Neural cell (in vitro differentiated cells): ENCODE data around the gene UMPS. TPM values are rescaled to one million over a fixed set of nuclear protein-coding genes. Genes with fewer than 3 reads are reported as not detected.

Experiments used
- H2AFZ ChIP-seq: fragments of 200-600, 300-800 bp; sonication (generic), shearing (Covaris generic); 2 replicates; pipeline ENCODE4 v1.6.0; 2014; ENCODE audit warnings: low read depth, mild to moderate bottlenecking, antibody characterized with exemption, low read length, moderate library complexity
- H3F3A ChIP-seq: fragments of 200-600 bp; shearing (Covaris generic); 2 replicates; pipeline ENCODE4 v1.6.1; 2016; ENCODE audit warnings: mild to moderate bottlenecking, moderate library complexity, mixed read lengths, antibody characterized with exemption, low read length; ENCODE audit not compliant: insufficient read depth, poor library complexity, severe bottlenecking
- H3K27ac ChIP-seq: fragments of 200-600, 300-800 bp; sonication (generic), shearing (Covaris generic); 2 replicates; pipeline ENCODE4 v1.5.1; 2014; ENCODE audit warnings: mild to moderate bottlenecking, low read length, moderate library complexity
- H3K27me3 ChIP-seq: fragments of 300-800, 200-600 bp; sonication (generic), shearing (Covaris generic); 2 replicates; pipeline ENCODE4 v1.6.0; 2014; ENCODE audit warnings: mild to moderate bottlenecking, low read depth, low read length, moderate library complexity; ENCODE audit not compliant: insufficient read depth
- H3K36me3 ChIP-seq: fragments of 300-800, 200-600 bp; sonication (generic), shearing (Covaris generic); 2 replicates; pipeline ENCODE4 v1.5.1; 2014; ENCODE audit warnings: mild to moderate bottlenecking, antibody characterized with exemption, low read length, moderate library complexity; ENCODE audit not compliant: insufficient read depth
- H3K4me2 ChIP-seq: fragments of 300-800, 200-600 bp; sonication (generic), shearing (Covaris generic); 2 replicates; pipeline ENCODE4 v1.6.0; 2014; ENCODE audit warnings: mild to moderate bottlenecking, low read length
- H3K4me3 ChIP-seq: fragments of 300-800, 200-600 bp; sonication (generic), shearing (Covaris generic); 2 replicates; pipeline ENCODE4 v1.5.1; 2014; ENCODE audit warnings: mild to moderate bottlenecking, low read length, moderate library complexity
- H3K79me2 ChIP-seq: fragments of 200-600 bp; shearing (Covaris generic); replicated peaks from 2 replicates; pipeline ENCODE4 v1.6.0; 2014; ENCODE audit warnings: mild to moderate bottlenecking, low read length, moderate library complexity; ENCODE audit not compliant: insufficient read depth
- H3K9ac ChIP-seq: fragments of 300-800, 200-600 bp; sonication (generic), shearing (Covaris generic); 2 replicates; pipeline ENCODE4 v1.6.1; 2016; ENCODE audit warnings: mild to moderate bottlenecking, low read length, mixed read lengths
- H3K9me2 ChIP-seq: fragments of 200-600 bp; shearing (Covaris generic); 2 replicates; pipeline ENCODE4 v1.6.1; 2016; ENCODE audit warnings: mild to moderate bottlenecking, low read length, mixed read lengths; ENCODE audit not compliant: insufficient read depth
- H3K9me3 ChIP-seq: fragments of 200-600, 300-800 bp; sonication (generic), shearing (Covaris generic); 2 replicates; pipeline ENCODE4 v1.6.1; 2016; ENCODE audit warnings: mild to moderate bottlenecking, mixed run types, low read length, moderate library complexity, mixed read lengths
- H4K20me1 ChIP-seq: fragments of 200-600 bp; shearing (Covaris generic); 2 replicates; pipeline ENCODE4 v1.6.1; 2016; ENCODE audit warnings: mild to moderate bottlenecking, mixed run types; ENCODE audit not compliant: insufficient read depth
- EP300 ChIP-seq: fragments of 450-650 bp; conservative IDR thresholded peaks from 2 replicates; pipeline ENCODE4 v1.6.1; 2014; ENCODE audit warnings: antibody characterized with exemption, mild to moderate bottlenecking, moderate library complexity; ENCODE audit not compliant: poor library complexity, severe bottlenecking
- EZH2 ChIP-seq: fragments of 200-600, 300-800 bp; shearing (Covaris generic), sonication (generic); IDR thresholded peaks from 2 replicates; pipeline ENCODE4 v1.6.1; 2014; ENCODE audit warnings: antibody characterized with exemption, low read length, borderline replicate concordance, mild to moderate bottlenecking; ENCODE audit not compliant: insufficient read depth, poor library complexity, severe bottlenecking
- MXI1 ChIP-seq: fragments of 450-650 bp; conservative IDR thresholded peaks from 2 replicates; pipeline ENCODE4 v1.6.1; 2014; ENCODE audit warnings: antibody characterized with exemption, mild to moderate bottlenecking; ENCODE audit not compliant: poor library complexity, severe bottlenecking
- POLR2AphosphoS5 ChIP-seq: IDR thresholded peaks from 2 replicates; pipeline ENCODE4 v1.6.1; 2012
- RAD21 ChIP-seq: fragments of 450-650 bp; conservative IDR thresholded peaks from 2 replicates; pipeline ENCODE4 v1.6.1; 2014; ENCODE audit warnings: antibody characterized with exemption, mild to moderate bottlenecking, moderate library complexity
- SMC3 ChIP-seq: fragments of 450-650 bp; conservative IDR thresholded peaks from 2 replicates; pipeline ENCODE4 v1.6.1; 2014; ENCODE audit warnings: antibody characterized with exemption, mild to moderate bottlenecking, moderate library complexity; ENCODE audit not compliant: poor library complexity
- TAF1 ChIP-seq: IDR thresholded peaks from 2 replicates; pipeline ENCODE4 v1.6.1; 2012; ENCODE audit warnings: low read depth
- polyA plus RNA-seq: library from polyadenylated mRNA; depleted of rRNA; stranded (reverse); fragments of >200 nt; gene quantifications from 2 replicates; pipeline ENCODE4 v1.2.3, GENCODE V29; 2014
- TF ChIP-seq, protein P1 (sequence below): fragments of 450-650 bp; IDR thresholded peaks from 2 replicates; pipeline ENCODE4 v1.5.1; 2014; ENCODE audit warnings: antibody characterized with exemption, mild to moderate bottlenecking, moderate library complexity; ENCODE audit not compliant: poor library complexity, severe bottlenecking
- TF ChIP-seq, protein P2 (sequence below): IDR thresholded peaks from 2 replicates; pipeline ENCODE4 v1.6.1; 2012; ENCODE audit warnings: borderline replicate concordance

Gene UMPS
- polyA plus RNA-seq, 1 donor from 2014 or later = 22.5 TPM

DNA sequence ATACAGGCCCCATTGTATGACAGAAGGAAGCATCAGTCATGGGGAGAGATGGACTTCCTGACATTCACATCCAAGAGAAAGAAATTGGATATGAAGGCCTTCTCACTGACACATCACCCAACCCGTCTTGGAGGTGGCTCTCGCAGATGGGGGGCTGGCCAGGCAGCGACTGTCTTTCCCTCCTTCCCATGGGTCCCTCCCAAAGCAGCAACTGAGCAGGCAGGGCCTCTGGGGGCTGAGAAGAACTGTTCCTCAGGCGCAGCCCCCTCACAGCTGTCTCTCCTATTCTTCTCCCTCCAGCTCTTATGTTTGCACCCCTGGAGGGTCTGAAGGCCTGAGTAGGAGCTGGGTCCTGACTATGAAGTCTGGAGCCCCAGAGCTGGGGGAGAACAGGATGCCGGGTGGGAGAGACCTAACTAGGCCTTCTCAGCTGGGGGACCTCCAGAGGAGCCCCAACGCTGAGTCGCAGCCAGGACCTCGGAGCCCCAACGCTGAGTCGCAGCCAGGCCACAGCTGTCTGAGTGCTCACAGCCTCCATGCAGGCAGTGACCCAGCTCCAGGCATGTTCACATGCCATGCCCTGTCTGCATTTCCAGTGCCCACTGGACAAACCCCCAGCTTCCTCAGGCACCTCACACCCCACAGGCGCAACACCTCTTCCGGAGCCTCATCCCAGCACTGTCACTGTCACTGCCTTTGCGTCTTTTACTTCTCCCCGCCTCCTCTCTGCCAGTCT, 29.6 kb downstream of the UMPS start:
- H3K9ac ChIP-seq = no peak overlapping the region
- no peaks in the 10 kb centered on the region for H3K27me3 ChIP-seq
- H2AFZ ChIP-seq = no peak overlapping the region
- H4K20me1 ChIP-seq = no peaks in the 10 kb centered on the region
- no peaks in the 10 kb centered on the region for H3K79me2 ChIP-seq
- TF ChIP-seq TAF1 (no peak), EP300 (no peak)
- no peaks in the 10 kb centered on the region for H3K9me3 ChIP-seq
- no peaks in the 10 kb centered on the region for H3F3A ChIP-seq
- no peaks in the 10 kb centered on the region for H3K36me3 ChIP-seq
- no peak overlapping the region for H3K4me2 ChIP-seq
- no peak overlapping the region for H3K27ac ChIP-seq
- H3K9me2 ChIP-seq = no peaks in the 10 kb centered on the region
- no peak overlapping the region for H3K4me3 ChIP-seq

- H3K27ac ChIP-seq = no peak overlapping the region
- no peak overlapping the region for H2AFZ ChIP-seq
- H3K9ac ChIP-seq = no peak overlapping the region
Observed at GRCh38 chr3:124760601-124761000, 30.3 kb downstream of the UMPS start.

More at GRCh38 chr3:124760601-124761000, 30.3 kb downstream of the UMPS start:
- Histone ChIP-seq H3K27me3 (no peaks in the 10 kb centered on the region), H3K4me3 (no peak overlapping the region), H3F3A (no peaks in the 10 kb centered on the region), H3K79me2 (no peaks in the 10 kb centered on the region), H4K20me1 (no peaks in the 10 kb centered on the region), H3K4me2 (no peak overlapping the region), H3K36me3 (no peaks in the 10 kb centered on the region), H3K9me2 (no peaks in the 10 kb centered on the region), H3K9me3 (no peaks in the 10 kb centered on the region)
- TF ChIP-seq, protein P1, sequence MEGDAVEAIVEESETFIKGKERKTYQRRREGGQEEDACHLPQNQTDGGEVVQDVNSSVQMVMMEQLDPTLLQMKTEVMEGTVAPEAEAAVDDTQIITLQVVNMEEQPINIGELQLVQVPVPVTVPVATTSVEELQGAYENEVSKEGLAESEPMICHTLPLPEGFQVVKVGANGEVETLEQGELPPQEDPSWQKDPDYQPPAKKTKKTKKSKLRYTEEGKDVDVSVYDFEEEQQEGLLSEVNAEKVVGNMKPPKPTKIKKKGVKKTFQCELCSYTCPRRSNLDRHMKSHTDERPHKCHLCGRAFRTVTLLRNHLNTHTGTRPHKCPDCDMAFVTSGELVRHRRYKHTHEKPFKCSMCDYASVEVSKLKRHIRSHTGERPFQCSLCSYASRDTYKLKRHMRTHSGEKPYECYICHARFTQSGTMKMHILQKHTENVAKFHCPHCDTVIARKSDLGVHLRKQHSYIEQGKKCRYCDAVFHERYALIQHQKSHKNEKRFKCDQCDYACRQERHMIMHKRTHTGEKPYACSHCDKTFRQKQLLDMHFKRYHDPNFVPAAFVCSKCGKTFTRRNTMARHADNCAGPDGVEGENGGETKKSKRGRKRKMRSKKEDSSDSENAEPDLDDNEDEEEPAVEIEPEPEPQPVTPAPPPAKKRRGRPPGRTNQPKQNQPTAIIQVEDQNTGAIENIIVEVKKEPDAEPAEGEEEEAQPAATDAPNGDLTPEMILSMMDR = no peak
- TF ChIP-seq EZH2 (no peak), SMC3 (no peak), EP300 (no peak), MXI1 (no peak), RAD21 (no peak), TAF1 (no peak), POLR2AphosphoS5 (no peak)
- TF ChIP-seq, protein P2, sequence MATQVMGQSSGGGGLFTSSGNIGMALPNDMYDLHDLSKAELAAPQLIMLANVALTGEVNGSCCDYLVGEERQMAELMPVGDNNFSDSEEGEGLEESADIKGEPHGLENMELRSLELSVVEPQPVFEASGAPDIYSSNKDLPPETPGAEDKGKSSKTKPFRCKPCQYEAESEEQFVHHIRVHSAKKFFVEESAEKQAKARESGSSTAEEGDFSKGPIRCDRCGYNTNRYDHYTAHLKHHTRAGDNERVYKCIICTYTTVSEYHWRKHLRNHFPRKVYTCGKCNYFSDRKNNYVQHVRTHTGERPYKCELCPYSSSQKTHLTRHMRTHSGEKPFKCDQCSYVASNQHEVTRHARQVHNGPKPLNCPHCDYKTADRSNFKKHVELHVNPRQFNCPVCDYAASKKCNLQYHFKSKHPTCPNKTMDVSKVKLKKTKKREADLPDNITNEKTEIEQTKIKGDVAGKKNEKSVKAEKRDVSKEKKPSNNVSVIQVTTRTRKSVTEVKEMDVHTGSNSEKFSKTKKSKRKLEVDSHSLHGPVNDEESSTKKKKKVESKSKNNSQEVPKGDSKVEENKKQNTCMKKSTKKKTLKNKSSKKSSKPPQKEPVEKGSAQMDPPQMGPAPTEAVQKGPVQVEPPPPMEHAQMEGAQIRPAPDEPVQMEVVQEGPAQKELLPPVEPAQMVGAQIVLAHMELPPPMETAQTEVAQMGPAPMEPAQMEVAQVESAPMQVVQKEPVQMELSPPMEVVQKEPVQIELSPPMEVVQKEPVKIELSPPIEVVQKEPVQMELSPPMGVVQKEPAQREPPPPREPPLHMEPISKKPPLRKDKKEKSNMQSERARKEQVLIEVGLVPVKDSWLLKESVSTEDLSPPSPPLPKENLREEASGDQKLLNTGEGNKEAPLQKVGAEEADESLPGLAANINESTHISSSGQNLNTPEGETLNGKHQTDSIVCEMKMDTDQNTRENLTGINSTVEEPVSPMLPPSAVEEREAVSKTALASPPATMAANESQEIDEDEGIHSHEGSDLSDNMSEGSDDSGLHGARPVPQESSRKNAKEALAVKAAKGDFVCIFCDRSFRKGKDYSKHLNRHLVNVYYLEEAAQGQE = no peak
